Activated T-cell treated with anti-CD3 and anti-CD28 coated beads, Interleukin-2, amount 50 U/mL, for 48 hours (primary cell): ENCODE data around the gene CARD9.

Source experiments
- DNase-seq, 2 experiments: peaks; one replicate each; pipeline ENCODE4 v3.0.0-alpha.2; 2020

The CARD9 gene

DNA sequence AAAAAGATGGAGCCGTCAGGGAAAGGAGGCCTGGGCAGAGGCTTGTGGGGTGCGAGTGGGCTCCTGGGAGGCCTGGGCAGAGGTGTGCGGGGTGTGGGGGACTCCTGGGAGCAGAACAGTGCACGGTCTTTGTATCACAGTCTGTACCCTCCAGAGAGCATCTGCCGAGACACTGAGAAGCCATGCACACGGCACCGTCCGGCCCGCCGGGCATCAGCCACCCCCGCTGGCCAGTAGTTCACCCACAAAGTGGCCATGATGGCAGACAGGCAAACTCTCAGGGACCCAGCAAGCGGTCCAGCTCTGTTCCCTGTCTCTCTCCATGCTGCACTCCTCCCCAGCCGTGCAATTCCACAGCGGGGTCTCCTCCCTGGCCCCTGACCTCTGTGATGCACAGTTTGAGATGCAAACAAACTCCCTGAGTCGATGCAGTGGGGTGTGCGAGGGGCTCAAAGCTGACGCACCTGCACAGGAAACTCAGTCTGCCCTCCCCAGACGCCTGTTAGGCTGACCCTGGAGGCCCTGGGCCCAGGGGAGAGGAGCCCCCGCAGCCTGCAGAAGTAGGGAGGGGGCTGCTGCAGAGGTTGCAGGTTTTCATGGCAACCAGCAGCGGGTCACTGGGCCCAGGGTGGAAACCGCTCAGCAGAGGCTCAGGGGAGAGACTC lies 55.2 kb downstream of the CARD9 start:
- no peak for DNase-seq

GRCh38 chr9:136317695-136318094 lies 55.8 kb downstream of the CARD9 start:
- no peak for DNase-seq

DNA sequence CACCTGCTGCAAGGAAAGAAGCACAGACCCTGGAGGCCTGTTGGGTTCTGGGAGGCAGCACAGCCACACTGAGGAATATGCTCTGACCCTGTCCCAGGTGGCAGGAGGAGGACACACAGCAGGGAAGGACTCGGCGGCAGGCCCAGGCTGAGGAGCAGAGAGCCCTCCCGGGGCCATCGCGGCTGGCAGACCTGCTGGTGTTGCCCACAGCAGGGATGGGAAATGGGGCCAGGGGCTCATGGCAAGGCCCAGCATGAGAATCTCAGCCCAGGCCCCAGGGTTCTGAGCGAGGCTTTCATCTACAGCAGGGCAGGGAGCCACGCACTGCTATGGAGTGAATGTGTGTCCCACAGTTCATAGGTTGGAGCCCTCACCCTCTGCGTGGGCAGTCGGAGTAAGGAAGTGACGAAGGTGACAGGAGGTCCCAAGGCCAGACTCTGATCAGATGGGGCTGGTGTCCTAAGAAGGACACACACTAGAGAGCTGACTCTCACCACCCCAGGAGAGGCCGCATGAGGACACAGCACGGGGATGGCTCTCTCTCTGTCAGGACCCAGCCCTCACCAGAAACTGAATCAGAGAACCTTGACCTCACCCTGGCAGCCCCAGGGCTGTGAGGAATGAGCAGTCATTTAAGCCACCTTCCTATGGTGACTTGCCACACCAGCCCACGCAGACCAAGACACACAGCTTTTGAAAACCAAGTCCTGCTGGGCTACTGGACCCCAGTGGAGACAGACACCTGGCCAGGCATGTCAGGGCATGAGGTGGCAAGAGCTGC lies 56.4 kb downstream of the CARD9 start:
- no peak for DNase-seq

DNA sequence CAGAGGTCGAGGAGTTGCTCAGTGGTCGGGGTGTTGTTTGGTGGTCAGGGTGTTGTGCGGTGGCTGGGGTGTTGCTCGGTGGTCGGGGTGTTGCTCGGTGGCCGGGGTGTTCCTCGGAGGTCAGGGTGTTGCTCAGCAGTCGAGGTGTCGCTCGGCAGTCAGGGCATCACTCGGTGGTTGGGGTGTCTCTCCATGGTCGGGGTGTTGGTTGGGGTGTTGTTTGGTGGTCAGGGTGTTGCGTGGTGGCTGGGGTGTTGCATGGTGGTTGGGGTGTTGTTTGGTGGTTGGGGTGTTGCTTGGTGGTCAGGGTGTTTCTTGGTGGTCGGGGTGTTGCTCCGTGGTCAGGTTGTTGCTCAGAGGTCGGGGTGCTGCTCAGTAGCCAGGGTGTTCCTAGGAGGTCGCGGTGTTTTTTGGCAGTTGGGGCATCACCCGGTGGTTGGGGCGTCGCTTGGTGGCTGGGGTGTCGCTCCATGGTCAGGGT lies 57.2 kb downstream of the CARD9 start:
- DNase-seq = no peak

DNA sequence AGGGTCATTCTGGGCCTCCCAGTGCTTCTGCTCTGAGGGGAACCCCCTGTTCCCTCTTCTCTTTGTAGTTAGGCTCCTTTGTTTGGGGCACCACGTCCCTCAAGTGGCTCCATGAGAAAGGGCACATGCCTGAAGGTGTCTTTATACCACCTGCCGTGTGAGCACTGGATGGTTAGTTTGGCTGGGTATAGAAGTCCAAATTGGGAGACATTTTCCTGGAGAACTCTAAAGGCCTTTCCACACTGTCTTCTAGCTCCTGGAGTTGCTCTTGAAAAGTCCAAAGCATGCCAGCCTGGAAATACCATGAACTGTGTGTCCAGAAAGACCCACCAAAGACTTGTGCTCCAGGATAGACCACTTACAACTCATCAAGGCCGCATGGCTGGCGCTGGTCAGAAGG lies 58.5 kb downstream of the CARD9 start:
- DNase-seq = no peak

DNA sequence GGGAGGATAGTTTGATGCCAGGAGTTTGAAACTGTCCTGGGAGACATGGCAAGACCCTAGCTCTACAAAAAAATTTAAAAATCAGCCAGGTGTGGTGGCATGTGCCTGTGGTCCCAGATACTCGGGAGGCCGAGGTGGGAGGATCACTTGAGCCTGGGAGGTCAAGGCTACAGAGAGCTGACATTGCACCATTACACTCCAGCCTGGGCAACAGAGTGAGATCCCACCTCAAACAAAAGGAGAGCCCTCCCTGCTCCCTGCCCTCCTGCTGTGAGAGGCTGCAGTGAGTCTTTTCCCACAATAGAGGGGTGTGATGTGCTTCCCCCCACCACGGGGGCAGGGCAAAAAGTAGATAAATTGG lies 59.4 kb downstream of the CARD9 start:
- no peak for DNase-seq
